GM18867 (cell line): ENCODE results near the gene RNASE7.
A peak's percentile ranks its signal among the peaks of the same experiment; 100 is the strongest.

Source experiments
- ATAC-seq: cut with Tn5 transposase; IDR thresholded peaks from one replicate; pipeline ENCODE4 v1.9.1; 2021; ENCODE audit warnings: mild to moderate bottlenecking, moderate library complexity; ENCODE audit not compliant: unreplicated experiment

Gene RNASE7

DNA sequence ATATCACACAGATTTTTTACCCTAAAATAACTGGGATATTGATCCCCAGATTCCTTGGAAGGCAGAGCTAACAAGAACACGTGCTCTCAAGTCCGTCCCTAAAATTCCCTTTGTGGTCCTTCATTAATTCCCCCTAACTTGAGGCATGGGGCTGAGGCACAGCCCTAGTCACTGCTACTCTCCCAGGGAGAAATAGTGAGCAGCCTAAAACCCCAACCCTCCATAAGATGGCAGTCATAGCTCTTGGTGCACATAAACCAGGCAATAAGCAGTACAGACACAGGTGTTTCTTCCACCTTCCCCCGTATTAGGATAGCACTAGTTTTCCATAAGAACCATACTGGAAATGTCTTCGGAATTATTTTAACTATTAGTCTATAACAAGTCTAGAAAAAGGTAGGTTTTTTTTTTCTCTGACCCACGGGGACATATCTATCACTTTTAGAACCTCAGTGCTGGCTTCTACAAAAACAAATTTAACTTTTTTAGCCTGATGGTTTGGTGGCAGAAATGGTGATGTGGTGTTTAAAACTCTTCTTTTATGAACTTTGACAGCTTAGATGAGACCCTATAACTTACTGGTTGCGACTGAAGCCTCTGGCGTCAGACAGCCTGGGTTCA is 24.8 kb downstream of the RNASE7 start:
- no peak for ATAC-seq

DNA sequence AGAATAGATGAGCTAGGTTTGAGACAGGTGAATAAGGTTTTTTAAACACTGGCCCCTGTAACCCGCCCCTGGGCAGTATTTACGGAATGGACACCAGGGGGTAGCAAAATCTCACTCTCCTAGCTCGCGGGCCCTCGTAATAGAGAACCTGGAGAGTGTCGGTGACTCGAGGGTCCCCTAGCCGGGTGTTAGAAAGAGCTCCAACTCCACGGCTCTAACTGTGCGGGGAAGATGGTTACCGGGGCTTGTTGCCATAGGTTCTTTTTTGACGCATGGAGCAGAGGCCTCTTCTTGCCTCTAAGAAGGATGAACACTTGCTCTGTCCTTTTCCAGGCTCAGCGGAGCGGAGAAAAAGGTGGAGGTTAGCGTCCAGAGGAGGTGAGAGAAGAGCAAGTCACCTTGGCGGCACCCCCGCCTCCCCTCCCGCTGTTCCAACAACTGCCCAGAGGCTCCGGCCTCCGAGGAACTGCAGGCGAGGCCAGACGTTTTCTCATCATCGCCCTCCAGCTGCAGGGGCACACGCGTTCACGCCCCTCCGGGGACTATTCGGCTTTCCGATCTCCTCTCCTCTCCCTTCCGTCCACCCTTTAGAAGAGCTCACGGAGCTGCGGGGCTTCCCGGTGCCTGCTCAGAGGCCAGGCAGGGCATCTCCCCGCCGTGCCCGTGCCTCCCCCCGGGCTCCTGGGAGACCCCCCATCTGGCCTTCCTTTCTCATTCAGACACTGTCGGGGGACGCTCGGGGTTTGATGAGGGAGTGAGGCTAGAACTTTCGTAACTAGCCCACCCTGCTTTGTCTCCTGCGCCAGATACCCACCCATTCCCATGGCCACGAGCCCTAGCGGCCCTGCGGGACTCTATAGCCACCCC is 26.6 kb downstream of the RNASE7 start:
- ATAC-seq = no peak

DNA sequence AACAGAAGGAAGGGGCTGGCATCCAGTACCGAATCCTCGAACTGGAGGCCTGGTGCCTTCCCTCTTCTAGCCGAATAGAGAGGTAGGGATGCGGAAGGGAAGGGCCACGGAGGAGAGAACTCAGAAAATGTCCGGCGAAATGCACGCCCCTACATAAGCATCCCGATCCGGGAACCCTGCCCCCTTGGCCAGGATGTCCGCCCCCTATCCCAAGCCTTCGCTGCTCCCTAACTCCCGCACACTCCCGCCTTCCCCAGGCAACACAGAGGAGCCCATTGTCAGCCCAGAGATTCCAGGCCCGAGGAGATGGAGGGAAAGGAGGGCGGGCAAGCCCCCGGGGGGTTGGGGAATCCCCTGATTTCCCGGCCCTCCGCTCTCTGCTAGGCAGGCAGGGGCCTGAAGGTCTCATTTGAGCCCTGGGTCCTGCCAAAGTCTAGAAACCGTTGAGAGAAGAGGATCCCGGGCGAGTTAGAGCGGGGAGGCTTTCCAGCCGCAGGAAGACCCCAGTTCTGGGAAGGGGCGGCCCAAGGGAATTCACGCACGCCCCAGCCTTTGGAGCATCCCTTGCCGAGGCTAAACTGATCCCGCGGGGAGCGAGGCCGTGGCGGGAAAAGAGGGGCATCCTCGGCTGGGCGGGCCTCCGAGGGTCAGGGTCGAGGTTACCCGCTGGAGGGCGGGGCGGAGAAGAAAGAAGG is 27.4 kb downstream of the RNASE7 start:
- no peak for ATAC-seq

DNA sequence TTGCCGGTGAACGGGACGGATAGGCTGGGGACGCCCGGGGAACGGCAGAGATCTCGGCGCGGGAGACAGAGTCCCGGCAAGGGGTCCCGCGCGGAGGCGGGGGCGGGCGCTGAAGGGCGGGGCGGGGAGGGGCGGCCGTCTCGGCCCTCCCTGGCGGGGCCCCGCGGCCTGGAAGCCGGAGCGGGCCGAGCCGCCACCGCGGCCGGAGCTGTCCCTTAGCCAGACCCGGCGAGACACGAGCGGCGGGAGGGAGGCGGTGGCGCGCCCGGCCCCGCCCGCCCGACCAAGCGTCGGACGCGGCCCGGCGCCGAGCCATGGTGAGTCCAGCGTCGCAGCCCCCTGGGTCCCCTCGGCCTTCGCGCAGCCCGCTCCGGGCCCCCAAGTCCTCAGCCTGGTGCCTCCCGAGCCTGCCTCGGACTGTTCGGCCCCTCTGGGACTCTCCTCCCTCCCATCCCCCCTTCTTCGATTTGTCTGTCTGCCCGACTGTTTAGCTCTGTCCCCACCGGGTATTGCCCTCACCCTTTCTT is 28.0 kb downstream of the RNASE7 start, which contains the start of gene ARHGEF40:
TSS of gene ARHGEF40 (plus strand) at position 222 of the 527 bp plus-strand sequence. CDS start at position 315, 93 bp downstream.
- ATAC-seq = no peak

DNA sequence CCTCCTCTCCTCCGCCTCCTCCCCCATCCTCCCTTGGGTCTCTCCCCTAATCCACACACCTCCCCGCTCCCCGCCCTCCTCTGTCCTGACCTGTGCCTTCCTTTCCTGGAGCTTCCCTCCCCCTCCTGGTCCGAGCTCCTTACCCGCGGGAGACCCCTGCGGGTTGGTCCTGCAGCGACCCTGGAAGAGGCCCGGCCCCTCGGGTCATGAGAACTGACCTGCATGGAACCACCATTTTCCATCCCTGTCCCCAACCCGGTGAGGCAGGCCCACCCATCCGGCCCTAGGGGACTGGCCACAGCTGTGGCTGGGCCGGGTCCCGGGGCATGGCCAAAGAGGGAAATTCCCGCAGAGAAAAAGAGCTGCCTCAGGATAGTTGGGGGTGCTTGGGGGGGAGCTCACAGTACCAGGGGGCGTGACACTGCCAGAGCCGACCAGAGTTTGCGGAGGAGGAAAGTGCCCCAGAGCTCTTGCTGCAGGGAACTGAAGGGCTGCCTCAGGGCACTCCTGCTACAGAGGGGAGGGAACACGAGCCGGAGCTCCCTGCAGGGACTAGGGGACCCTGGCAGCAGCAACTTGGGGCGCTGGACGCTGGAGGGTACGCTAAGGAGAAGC is 28.6 kb downstream of the RNASE7 start:
- peak; percentile 14 for ATAC-seq

DNA sequence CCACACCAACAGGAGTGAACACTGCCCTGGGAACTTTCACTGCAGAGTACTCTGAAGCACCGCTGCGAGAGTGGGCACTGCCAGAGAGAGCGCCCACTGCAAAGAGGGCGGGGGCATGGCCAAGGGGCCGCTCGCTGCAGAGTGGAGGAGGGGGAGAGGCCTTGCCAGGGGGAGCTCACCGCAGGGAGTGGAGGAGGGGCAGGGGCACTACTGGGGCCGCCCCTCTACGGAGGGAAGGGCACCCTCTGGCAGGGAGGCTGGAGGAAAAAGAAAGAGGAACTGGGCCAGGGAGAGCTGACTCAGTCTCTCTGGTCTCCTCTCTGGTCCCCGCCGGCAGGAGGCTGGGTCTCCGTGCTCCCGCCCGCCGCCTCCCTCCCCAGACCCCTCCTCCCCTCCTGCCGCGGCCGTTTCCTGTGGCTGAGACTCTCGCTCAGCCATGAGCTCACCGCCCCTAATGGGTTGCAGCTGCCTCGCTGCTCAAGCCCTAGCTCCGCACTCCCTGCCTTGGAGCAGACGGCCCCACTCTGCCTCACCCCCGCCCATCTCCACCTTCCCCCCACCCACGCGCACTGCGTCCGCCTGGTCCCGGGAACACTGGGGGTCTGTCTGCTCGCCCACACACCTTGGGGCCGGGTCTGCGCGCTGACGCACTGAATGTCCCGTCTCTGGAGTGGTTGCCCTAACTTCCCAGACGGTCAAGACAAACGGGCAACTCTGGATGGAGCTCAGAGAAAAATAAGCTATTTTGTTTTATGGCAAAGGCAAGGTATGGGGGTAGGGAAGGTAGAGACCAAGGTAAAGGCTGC is 29.3 kb downstream of the RNASE7 start:
- peak; percentile 65 for ATAC-seq

DNA sequence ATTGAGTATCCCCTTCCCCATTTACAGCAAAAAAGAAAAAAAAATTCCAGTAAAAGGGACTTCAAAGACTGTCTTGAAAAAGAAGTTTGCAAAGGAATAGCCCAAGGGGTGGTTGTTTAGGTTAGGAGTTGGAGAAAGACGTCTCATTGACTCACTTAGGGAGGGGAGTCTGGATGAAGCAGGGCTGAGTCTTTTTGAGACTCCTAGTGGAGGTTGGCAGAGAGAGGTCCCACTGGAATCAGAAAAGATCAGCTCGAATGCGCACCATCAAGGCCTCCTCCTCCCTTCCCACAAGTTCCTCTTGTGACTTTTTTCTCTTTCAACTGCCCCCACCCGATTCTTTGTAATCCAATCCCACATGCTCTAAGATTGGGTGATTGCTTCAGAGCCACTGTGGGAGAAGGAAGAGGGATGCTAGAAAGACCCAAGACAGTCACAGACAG is 29.9 kb downstream of the RNASE7 start:
- ATAC-seq = no peak

DNA sequence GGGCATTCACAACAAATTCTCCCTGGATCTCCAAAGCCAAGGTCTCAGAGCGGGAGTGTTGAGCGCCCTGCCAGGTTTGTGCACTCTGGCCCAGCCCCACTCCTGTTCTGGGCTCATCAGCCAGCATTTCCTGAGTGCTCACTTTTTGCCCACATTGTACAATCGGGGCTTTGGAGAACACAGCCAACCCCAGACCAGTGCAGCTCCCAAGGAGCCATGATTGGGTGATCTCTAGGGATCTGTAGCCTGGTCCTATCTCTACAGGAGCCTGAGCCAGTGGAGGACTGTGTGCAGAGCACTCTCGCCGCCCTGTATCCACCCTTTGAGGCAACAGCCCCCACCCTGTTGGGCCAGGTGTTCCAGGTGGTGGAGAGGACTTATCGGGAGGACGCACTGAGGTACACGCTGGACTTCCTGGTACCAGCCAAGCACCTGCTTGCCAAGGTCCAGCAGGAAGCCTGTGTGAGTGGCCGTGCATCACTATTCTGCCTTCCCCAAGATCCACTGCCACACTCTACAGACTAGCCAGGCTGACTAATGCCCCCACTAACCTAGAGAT is 30.7 kb downstream of the RNASE7 start:
- no peak for ATAC-seq

DNA sequence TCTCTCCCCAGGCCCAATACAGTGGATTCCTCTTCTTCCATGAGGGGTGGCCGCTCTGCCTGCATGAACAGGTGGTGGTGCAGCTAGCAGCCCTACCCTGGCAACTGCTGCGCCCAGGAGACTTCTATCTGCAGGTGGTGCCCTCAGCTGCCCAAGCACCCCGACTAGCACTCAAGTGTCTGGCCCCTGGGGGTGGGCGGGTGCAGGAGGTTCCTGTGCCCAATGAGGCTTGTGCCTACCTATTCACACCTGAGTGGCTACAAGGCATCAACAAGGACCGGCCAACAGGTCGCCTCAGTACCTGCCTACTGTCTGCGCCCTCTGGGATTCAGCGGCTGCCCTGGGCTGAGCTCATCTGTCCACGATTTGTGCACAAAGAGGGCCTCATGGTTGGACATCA is 31.8 kb downstream of the RNASE7 start:
- no peak for ATAC-seq

DNA sequence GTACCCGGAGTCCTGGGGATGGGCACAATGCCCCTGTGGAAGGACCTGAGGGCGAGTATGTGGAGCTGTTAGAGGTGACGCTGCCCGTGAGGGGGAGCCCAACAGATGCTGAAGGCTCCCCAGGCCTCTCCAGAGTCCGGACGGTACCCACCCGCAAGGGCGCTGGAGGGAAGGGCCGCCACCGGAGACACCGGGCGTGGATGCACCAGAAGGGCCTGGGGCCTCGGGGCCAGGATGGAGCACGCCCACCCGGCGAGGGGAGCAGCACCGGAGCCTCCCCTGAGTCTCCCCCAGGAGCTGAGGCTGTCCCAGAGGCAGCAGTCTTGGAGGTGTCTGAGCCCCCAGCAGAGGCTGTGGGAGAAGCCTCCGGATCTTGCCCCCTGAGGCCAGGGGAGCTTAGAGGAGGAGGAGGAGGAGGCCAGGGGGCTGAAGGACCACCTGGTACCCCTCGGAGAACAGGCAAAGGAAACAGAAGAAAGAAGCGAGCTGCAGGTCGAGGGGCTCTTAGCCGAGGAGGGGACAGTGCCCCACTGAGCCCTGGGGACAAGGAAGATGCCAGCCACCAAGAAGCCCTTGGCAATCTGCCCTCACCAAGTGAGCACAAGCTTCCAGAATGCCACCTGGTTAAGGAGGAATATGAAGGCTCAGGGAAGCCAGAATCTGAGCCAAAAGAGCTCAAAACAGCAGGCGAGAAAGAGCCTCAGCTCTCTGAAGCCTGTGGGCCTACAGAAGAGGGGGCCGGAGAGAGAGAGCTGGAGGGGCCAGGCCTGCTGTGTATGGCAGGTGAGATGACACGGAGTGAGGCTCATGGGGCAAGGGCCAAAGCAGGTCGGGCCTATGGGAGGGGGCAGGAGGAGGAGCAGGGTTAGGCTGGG is 32.5 kb downstream of the RNASE7 start:
- no peak for ATAC-seq

DNA sequence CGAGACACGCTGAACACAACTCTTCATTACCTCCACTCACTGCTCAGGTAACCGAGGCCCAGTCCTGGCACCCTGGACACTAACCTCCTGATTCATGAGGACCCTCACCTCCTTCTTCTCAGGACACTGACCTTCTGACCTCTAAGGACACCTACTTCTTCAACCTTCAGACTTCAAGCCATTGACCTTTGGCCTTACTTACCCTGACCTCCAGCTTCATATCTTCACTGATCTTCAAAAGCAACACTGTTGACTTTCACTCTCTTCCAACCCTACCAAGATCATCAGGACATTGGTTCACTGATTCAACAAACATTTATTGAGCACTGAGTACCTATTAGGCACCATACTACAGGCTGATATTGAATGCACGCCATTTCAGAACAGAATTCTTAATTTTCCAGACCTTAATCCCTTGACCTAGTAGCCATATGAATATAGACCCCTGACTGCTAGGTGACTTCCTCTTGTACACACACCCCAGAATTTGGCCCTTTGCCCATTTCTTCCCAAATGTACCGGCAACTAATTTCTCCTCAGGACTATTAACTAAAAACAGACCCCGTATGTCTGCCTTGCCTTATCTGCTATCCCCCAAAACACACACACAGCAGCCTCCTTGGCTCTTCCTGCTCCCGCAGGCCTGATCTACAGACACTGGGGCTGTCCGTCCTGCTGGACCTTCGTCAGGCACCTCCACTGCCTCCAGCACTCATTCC is 33.7 kb downstream of the RNASE7 start:
- ATAC-seq = no peak

DNA sequence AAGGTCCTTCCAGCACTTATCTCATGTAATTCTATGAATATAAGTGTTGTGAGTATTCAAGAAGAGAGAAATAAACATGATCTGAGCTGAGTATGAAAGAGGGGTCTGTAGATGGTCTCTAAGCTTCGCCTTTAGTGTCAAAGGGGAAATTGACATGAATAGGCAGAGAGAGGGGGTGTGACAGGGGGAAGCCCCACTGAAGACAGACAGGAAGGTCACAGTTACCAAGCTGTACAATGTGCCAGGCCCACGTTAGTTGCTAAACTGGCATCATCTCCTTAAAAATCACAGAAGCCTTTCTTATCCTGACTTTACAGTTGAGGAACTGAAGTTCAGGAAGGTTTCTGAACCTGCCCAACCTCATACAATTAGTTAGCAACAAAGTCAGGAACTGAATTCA is 35.5 kb downstream of the RNASE7 start:
- ATAC-seq = no peak

DNA sequence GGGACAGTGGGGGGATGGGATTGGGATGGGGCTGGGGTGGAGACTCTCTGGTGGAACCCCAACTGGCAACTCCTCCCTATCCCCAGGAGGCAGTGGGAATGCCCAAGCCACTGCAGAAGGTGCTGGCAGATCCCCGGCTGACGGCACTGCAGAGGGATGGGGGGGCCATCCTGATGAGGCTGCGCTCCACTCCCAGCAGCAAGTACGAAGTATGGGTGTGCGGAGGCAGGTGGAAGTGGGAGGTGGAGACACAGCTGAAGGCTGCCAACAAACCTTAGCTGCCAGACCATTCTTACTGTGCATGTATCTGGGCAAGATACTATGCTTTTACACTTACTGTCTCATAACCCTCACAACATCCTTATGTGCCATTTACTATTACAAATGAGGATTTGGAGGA is 36.1 kb downstream of the RNASE7 start:
- no peak for ATAC-seq

DNA sequence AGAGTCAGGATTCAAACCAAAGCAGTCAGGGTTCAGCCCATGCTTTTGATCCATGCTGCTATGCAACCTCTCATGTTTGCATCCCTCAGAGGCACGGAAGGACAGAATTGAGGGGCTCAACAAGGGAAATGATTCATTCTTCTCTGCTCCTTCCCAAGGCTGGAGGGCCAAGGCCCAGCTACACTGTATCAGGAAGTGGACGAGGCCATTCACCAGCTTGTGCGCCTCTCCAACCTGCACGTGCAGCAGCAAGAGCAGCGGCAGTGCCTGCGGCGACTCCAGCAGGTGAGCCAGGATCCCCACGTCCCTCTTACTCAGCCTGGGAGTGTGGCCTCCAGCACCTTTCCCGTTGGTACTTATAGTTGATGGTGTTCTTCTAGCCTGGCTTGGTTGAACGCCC is 36.6 kb downstream of the RNASE7 start:
- ATAC-seq = no peak

DNA sequence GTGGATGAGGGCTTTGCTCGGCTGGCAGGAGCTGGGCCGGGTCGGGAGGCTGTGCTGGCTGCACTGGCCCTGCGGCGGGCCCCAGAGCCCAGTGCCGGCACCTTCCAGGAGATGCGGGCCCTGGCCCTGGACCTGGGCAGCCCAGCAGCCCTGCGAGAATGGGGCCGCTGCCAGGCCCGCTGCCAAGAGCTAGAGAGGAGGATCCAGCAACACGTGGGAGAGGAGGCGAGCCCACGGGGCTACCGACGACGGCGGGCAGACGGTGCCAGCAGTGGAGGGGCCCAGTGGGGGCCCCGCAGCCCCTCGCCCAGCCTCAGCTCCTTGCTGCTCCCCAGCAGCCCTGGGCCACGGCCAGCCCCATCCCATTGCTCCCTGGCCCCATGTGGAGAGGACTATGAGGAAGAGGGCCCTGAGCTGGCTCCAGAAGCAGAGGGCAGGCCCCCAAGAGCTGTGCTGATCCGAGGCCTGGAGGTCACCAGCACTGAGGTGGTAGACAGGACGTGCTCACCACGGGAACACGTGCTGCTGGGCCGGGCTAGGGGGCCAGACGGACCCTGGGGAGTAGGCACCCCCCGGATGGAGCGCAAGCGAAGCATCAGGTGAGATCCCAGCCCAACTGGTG is 39.5 kb downstream of the RNASE7 start:
- no peak for ATAC-seq

DNA sequence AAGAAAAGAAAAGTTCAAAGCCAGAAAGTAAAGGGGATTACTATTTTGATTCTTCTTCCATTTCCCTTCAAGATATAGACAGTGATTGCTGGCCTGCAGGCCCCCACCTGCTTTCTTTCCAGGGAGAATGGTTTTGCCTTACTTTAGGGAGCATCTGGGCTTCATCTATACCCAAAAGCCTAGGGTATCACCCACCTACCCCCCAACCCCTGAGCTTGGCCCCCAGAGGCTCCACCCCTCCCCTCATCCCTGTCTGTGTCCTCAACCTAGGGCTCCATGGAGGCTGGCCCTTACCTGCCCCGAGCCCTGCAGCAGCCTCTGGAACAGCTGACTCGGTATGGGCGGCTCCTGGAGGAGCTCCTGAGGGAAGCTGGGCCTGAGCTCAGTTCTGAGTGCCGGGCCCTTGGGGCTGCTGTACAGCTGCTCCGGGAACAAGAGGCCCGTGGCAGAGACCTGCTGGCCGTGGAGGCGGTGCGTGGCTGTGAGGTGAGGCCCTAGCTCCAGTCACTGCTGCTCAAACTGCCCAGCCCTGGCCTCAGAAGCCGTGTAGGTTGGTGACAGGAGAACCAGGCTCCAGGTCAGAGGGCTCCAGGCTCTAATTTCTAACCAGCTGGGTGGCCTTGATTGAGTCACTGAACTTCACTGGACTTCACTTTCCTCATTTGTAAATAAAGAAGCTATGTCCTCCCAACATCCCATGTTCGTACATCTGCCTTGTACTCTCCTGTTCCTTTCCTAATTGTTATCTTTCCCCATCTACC is 41.6 kb downstream of the RNASE7 start:
- ATAC-seq = no peak

DNA sequence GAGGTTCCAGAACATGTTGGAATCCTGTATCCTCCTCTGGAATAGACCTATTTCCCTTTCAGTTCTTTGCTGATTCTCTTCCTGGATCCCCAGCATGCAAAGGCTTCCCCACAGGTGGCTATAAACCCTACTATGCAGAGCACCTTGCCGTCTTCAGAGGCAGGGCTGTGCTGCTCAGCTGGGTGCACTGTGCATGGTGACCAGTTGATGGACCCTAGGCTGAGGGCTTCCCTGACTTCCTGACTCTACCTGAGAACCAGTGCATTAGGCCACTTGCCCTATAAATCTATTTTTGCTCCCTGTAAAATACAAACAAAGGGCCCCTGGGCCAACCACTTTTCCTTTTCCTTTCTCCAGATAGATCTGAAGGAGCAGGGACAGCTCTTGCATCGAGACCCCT is 42.2 kb downstream of the RNASE7 start:
- no peak for ATAC-seq
